ENCODE data around the gene PARP11.
A peak's percentile ranks its signal among the peaks of the same experiment; 100 is the strongest.

The PARP11 gene

DNA sequence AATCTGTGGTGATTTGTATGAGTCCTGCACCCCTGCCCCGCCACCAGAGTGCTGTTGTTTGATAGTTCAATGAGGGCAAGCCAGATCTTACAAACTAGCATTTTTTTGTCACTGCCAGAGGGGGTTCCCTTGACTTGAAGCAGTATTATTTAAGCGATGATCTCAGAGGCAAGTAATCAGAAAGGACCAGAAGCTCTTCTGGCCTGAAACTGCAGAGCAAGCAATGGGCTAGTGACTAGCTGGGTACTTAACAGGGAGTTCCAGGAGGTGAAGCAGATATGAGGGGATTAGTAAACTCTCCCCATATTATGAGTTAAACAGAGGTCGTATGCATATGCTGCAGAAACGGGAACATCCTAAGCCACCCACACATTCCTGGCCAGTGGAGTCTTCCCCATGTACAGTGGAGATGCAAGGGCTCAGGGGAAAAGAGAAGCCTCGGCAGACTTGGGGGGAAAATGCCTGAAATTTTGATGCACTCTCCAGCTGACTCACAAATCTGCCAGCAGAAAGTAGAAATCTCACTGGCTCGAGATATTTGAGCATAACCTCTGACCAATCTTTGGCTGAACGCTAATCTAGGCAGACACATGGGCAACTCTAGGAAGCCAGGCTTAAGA, 112.0 kb downstream of the PARP11 start:
- peak; percentile 54 for DNase-seq
- no peaks in the 10 kb centered on the region for H3K36me3 ChIP-seq
- TF ChIP-seq, protein P1, sequence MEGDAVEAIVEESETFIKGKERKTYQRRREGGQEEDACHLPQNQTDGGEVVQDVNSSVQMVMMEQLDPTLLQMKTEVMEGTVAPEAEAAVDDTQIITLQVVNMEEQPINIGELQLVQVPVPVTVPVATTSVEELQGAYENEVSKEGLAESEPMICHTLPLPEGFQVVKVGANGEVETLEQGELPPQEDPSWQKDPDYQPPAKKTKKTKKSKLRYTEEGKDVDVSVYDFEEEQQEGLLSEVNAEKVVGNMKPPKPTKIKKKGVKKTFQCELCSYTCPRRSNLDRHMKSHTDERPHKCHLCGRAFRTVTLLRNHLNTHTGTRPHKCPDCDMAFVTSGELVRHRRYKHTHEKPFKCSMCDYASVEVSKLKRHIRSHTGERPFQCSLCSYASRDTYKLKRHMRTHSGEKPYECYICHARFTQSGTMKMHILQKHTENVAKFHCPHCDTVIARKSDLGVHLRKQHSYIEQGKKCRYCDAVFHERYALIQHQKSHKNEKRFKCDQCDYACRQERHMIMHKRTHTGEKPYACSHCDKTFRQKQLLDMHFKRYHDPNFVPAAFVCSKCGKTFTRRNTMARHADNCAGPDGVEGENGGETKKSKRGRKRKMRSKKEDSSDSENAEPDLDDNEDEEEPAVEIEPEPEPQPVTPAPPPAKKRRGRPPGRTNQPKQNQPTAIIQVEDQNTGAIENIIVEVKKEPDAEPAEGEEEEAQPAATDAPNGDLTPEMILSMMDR (IDR thresholded peaks at IDR 0.05; ENCODE audit: low read depth, low read length): no peak
- no peaks in the 10 kb centered on the region for H3K9me3 ChIP-seq (ENCODE audit: severe bottlenecking)
- peak overlapping the region; percentile 23 for H3K27ac ChIP-seq
- no peak overlapping the region for H3K4me3 ChIP-seq (ENCODE audit: low read depth, low read length)
- H3K27me3 ChIP-seq (ENCODE audit: insufficient read depth, low read depth, severe bottlenecking): no peaks in the 10 kb centered on the region

DNA sequence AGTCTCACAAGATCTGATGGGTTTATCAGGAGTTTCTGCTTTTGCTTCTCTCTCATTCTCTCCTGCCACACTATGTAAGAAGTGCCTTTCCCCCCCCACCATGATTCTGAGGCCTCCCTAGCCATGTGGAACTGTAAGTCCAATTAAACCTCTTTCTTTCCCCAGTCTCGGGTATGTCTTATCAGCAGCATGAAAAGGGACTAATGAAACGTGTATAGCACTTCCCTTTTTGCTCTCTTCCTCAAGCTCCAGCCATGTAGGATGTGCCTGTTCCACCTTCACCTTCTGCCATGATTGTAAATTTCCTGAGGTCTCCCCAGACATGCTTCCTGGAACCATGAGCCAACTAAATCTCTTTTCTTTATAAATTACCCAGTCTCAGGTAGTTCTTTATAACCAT, 113.3 kb downstream of the PARP11 start:
- Histone ChIP-seq H3K36me3 (no peaks in the 10 kb centered on the region), H3K27ac (no peak overlapping the region), H3K4me3 (ENCODE audit: low read depth, low read length) (no peak overlapping the region), H3K27me3 (ENCODE audit: insufficient read depth, low read depth, severe bottlenecking) (no peaks in the 10 kb centered on the region), H3K9me3 (ENCODE audit: severe bottlenecking) (no peaks in the 10 kb centered on the region)
- DNase-seq: no peak
- TF ChIP-seq, protein P1 (IDR thresholded peaks at IDR 0.05; ENCODE audit: low read depth, low read length): no peak

All from WERI-Rb-1 (cell line).